Motor neuron (in vitro differentiated cells): Measurements from ENCODE around the gene KRT3. TPM values are rescaled to one million over a fixed set of nuclear protein-coding genes. Genes with fewer than 3 reads are reported as not detected.
"Not testable (repeated sequence)": the region's sequence is repeated elsewhere in the genome, so short reads cannot be mapped to it uniquely, and the experiment has no call there.

Source experiments
- ATAC-seq, 8 experiments: fragments of 200-7000 bp; cut with Tn5 transposase; replicated peaks in 6 of 8; 2 replicates each; pipeline ENCODE4 v1.8.0; 2021; ENCODE audit warnings: mild to moderate bottlenecking in 8 of 8, moderate library complexity in 8 of 8
- H3K27ac ChIP-seq, 2 donors: fragments of 250-450 bp; sonication (Bioruptor Pico); 2 replicates each; pipeline ENCODE4 v1.9.0; 2021; ENCODE audit warnings: antibody characterized with exemption in 2 of 2, mild to moderate bottlenecking in 2 of 2, moderate library complexity in 1 of 2
- H3K4me1 ChIP-seq, 2 donors: fragments of 250-450 bp; sonication (Bioruptor Pico); replicated peaks in 1 of 2; 2 replicates each; pipeline ENCODE4 v1.6.1; 2021; ENCODE audit warnings: antibody characterized with exemption in 2 of 2, mild to moderate bottlenecking in 2 of 2, moderate library complexity in 1 of 2
- H3K4me3 ChIP-seq, 5 donors: fragments of 250-450 bp; sonication (Bioruptor Pico); 2 replicates each; pipeline ENCODE4 v1.9.0; 2021; ENCODE audit warnings: antibody characterized with exemption in 5 of 5, mild to moderate bottlenecking in 5 of 5, moderate library complexity in 4 of 5
- WGBS, 10 experiments: fragments of 450-650 bp; shearing (Covaris generic); methylation state at CpG; one replicate each; pipeline ENCODE4 v1.0.0; 2022; 5-methylcytosine and 5-hydroxymethylcytosine counted together
- in situ Hi-C, 9 experiments: fragments of 400-800 bp; cut with MboI; loops; one replicate each; pipeline ENCODE4 v1.15.0; 2021; ENCODE audit warnings: low sequenced_read_pairs in 9 of 9, low pct_unique_long_range_greater_than_20kb in 2 of 9; ENCODE audit not compliant: unreplicated experiment in 9 of 9
- total RNA-seq, 8 experiments: library from RNA; unstranded; fragments of 300-600 nt; gene quantifications; 2 replicates each; pipeline versions ENCODE4 v1.2.3 to v1.2.4, GENCODE V29; 2022

Gene KRT3
- total RNA-seq, 8 experiments from 2014 or later, result 0.24 to 0.66 (median 0.25) TPM; not detected in 4

GRCh38 chr12:52761802-52762201 is 34.1 kb downstream of the KRT3 start:
- 14 to 88% (median 65%) methylated on average over 1 to 2 of the region's 2 CpGs; no CpG with 5 or more reads in 1 of the 10 experiments for WGBS, 10 experiments

GRCh38 chr12:52761218-52761617 is 34.7 kb downstream of the KRT3 start:
- ATAC-seq, H3K27ac ChIP-seq, in situ Hi-C loops, H3K4me1 ChIP-seq, H3K4me3 ChIP-seq: not testable (repeated sequence)
- WGBS, 10 experiments, result 20 to 94% (median 66%) methylated on average over 2 to 8 of the region's 8 CpGs; no CpG with 5 or more reads in 1 of the 10 experiments

More at GRCh38 chr12:52761802-52762201, 34.1 kb downstream of the KRT3 start:
- ATAC-seq, result no peak
- in situ Hi-C loops, result no loop called here
- Histone ChIP-seq H3K4me3 (no peak overlapping the region), H3K27ac (no peak overlapping the region), H3K4me1 (no peaks in the 10 kb centered on the region)

- no peak overlapping the region for H3K4me3 ChIP-seq
- no peak overlapping the region for H3K27ac ChIP-seq
- in situ Hi-C loops, result no loop called here
- no peak for ATAC-seq
- H3K4me1 ChIP-seq, result no peaks in the 10 kb centered on the region
Measured at GRCh38 chr12:52760623-52761022, 35.3 kb downstream of the KRT3 start.

- Histone ChIP-seq H3K4me3 (no peak overlapping the region), H3K4me1 (no peaks in the 10 kb centered on the region), H3K27ac (no peak overlapping the region)
- 18 to 56% (median 29%) methylated on average over 1 to 2 of the region's 2 CpGs; no CpG with 5 or more reads in 4 of the 10 experiments for WGBS, 10 experiments
- no peak for ATAC-seq
- in situ Hi-C loops, result no loop called here
Measured at GRCh38 chr12:52759695-52760094, 36.2 kb downstream of the KRT3 start.

GRCh38 chr12:52759218-52759617 is 36.7 kb downstream of the KRT3 start:
- 0 to 33% (median 18%) methylated on average over 1 to 2 of the region's 2 CpGs; no CpG with 5 or more reads in 6 of the 10 experiments for whole genome bisulfite sequencing, 10 experiments
- Histone ChIP-seq H3K27ac (no peak overlapping the region), H3K4me1 (no peaks in the 10 kb centered on the region), H3K4me3 (no peak overlapping the region)
- no peak for ATAC-seq
- in situ Hi-C loops, result no loop called here

- 0 to 17% (median 0%) methylated on average over 1 of the region's 1 CpG; no CpG with 5 or more reads in 6 of the 10 experiments for WGBS, 10 experiments
- Histone ChIP-seq H3K27ac (no peak overlapping the region), H3K4me1 (no peaks in the 10 kb centered on the region), H3K4me3 (no peak overlapping the region)
- no peak for ATAC-seq
- in situ Hi-C loops, result no loop called here
Measured at GRCh38 chr12:52757449-52758176, 38.3 kb downstream of the KRT3 start.

GRCh38 chr12:52756281-52756960 is 39.5 kb downstream of the KRT3 start:
- Histone ChIP-seq H3K27ac (no peak overlapping the region), H3K4me3 (no peak overlapping the region), H3K4me1 (no peaks in the 10 kb centered on the region)
- in situ Hi-C loops, result no loop called here
- WGBS, 10 experiments, result 52 to 76% (median 64%) methylated on average over 1 to 8 of the region's 8 CpGs; no CpG with 5 or more reads in 1 of the 10 experiments
- ATAC-seq, result no peak

- in situ Hi-C loops, result no loop called here
- no peak for ATAC-seq
- no peak overlapping the region for H3K27ac ChIP-seq
- no peaks in the 10 kb centered on the region for H3K4me1 ChIP-seq
- H3K4me3 ChIP-seq, result no peak overlapping the region
- 30 to 83% (median 56%) methylated on average over 1 to 3 of the region's 3 CpGs; no CpG with 5 or more reads in 4 of the 10 experiments for WGBS, 10 experiments
Measured at GRCh38 chr12:52755533-52755932, 40.4 kb downstream of the KRT3 start.

- in situ Hi-C loops, result no loop called here
- Histone ChIP-seq H3K4me3 (no peak overlapping the region), H3K27ac (no peak overlapping the region), H3K4me1 (no peaks in the 10 kb centered on the region)
- ATAC-seq, result peak in 1 of 8 experiments; percentile 25
Measured at GRCh38 chr12:52754135-52754534, 41.8 kb downstream of the KRT3 start.

GRCh38 chr12:52753283-52753682 is 42.6 kb downstream of the KRT3 start:
- no peak overlapping the region for H3K4me3 ChIP-seq
- no peaks in the 10 kb centered on the region for H3K4me1 ChIP-seq
- no peak for ATAC-seq
- 39 to 40% methylated on average over 1 to 3 of the region's 3 CpGs; no CpG with 5 or more reads in 8 of the 10 experiments for WGBS, 10 experiments
- in situ Hi-C loops, result no loop called here
- no peak overlapping the region for H3K27ac ChIP-seq

- ATAC-seq, result no peak
- in situ Hi-C loops, result no loop called here
- Histone ChIP-seq H3K4me1 (no peaks in the 10 kb centered on the region), H3K27ac (no peak overlapping the region), H3K4me3 (no peak overlapping the region)
- WGBS, 10 experiments, result 0 to 60% (median 30%) methylated on average over 1 to 2 of the region's 2 CpGs; no CpG with 5 or more reads in 5 of the 10 experiments
Measured at GRCh38 chr12:52752516-52752915, 43.4 kb downstream of the KRT3 start.

- no peaks in the 10 kb centered on the region for H3K4me1 ChIP-seq
- no peak for ATAC-seq
- no peak overlapping the region for H3K27ac ChIP-seq
- in situ Hi-C loops, result no loop called here
- no peak overlapping the region for H3K4me3 ChIP-seq
Measured at GRCh38 chr12:52751795-52752194, 44.1 kb downstream of the KRT3 start.

GRCh38 chr12:52750532-52750931 is 45.4 kb downstream of the KRT3 start:
- H3K4me1 ChIP-seq, in situ Hi-C loops, H3K27ac ChIP-seq, H3K4me3 ChIP-seq: not testable (repeated sequence)
- 8 to 83% (median 33%) methylated on average over 1 to 3 of the region's 3 CpGs for WGBS, 10 experiments
- ATAC-seq, result peak in 2 of 8 experiments; percentile 35 to 45
